Mucosa of descending colon (tissue), 3 donors: ENCODE measurements around the gene BACH2. TPM values are rescaled to one million over a fixed set of nuclear protein-coding genes. Genes with fewer than 3 reads are reported as not detected.

Source experiments
- ATAC-seq: fragments of 200-7000 bp; cut with Tn5 transposase; one replicate; pipeline ENCODE4 v1.9.1; 2020; ENCODE audit warnings: mild to moderate bottlenecking, moderate library complexity
- DNase-seq, 3 donors: peaks; one replicate each; pipeline ENCODE4 v3.0.0-alpha.2; 2020
- H3K36me3 ChIP-seq: fragments of 200-600 bp; one replicate; pipeline ENCODE4 v1.8.0; 2021; ENCODE audit warnings: low read depth, mild to moderate bottlenecking
- H3K4me1 ChIP-seq: fragments of 200-600 bp; one replicate; pipeline ENCODE4 v1.8.0; 2021; ENCODE audit warnings: low read depth, mild to moderate bottlenecking
- H3K4me3 ChIP-seq: fragments of 200-600 bp; one replicate; pipeline ENCODE4 v1.8.0; 2021; ENCODE audit warnings: mild to moderate bottlenecking
- H3K9me3 ChIP-seq: fragments of 200-600 bp; one replicate; pipeline ENCODE4 v1.8.0; 2021; ENCODE audit warnings: mild to moderate bottlenecking
- intact Hi-C, 2 donors: fragments of 100-400 bp; cut with DNase I in 1 of 2; cut with micrococcal nuclease in 1 of 2; formaldehyde crosslinking; loops; one replicate each; pipeline versions ENCODE4 v1.11.0 to v1.11.1; 2022; cut with DNase I, micrococcal nuclease
- total RNA-seq, 3 donors: library from RNA; stranded (reverse); fragmentation: NEBNext Ultra II Directional in 2 of 3; extraction: Animal tissue kit (Norgen Biotek cat#: 25700) in 2 of 3; gene quantifications; one replicate each; pipeline versions ENCODE4 v1.2.1 to v1.2.4, GENCODE V29; 2021 to 2023
- TF ChIP-seq, protein P1 (sequence below): fragments of 200-600 bp; IDR thresholded peaks from one replicate; pipeline ENCODE4 v1.8.0; 2022; ENCODE audit warnings: antibody characterized with exemption, mild to moderate bottlenecking
- donor health status: DM: no; HTN: no; CAD: no; lungs with moderate emphysema.
- donor health status: DM: no; HTN: no; CAD: no.
- donor health status: DM: no; HTN: yes; CAD: no.

BACH2 gene
- total RNA-seq, 3 donors from 2014 or later = 0.96 to 1.6 (median 1.2) TPM

DNA sequence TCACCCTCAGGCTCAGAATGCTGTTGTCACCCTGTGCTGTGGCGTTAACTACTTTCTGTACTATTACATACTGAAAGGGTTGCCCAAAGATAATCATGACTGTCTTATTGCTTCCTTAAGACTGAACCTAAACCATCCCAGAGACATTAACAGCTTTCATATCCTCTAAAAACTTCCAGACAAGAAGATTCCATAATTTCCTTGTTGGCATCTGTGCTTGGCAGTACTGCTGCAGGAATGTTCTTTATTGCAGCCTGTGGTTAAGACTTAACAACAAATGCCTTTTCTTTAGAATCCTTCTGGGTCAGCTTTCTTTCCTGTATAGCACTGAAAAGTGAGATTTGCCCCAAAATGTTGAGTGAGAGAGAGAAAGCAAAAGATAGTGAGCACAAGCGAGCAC lies 292.7 kb downstream of the BACH2 start:
- Histone ChIP-seq H3K4me3 (no peak overlapping the region), H3K36me3 (no peaks in the 10 kb centered on the region), H3K4me1 (peaks cover 9% of the 10 kb centered on the region), H3K9me3 (no peaks in the 10 kb centered on the region)
- intact Hi-C loops = no loop called here
- peak; percentile 45 for ATAC-seq
- no peak for DNase-seq
- TF ChIP-seq, protein P1, sequence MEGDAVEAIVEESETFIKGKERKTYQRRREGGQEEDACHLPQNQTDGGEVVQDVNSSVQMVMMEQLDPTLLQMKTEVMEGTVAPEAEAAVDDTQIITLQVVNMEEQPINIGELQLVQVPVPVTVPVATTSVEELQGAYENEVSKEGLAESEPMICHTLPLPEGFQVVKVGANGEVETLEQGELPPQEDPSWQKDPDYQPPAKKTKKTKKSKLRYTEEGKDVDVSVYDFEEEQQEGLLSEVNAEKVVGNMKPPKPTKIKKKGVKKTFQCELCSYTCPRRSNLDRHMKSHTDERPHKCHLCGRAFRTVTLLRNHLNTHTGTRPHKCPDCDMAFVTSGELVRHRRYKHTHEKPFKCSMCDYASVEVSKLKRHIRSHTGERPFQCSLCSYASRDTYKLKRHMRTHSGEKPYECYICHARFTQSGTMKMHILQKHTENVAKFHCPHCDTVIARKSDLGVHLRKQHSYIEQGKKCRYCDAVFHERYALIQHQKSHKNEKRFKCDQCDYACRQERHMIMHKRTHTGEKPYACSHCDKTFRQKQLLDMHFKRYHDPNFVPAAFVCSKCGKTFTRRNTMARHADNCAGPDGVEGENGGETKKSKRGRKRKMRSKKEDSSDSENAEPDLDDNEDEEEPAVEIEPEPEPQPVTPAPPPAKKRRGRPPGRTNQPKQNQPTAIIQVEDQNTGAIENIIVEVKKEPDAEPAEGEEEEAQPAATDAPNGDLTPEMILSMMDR = no peak

DNA sequence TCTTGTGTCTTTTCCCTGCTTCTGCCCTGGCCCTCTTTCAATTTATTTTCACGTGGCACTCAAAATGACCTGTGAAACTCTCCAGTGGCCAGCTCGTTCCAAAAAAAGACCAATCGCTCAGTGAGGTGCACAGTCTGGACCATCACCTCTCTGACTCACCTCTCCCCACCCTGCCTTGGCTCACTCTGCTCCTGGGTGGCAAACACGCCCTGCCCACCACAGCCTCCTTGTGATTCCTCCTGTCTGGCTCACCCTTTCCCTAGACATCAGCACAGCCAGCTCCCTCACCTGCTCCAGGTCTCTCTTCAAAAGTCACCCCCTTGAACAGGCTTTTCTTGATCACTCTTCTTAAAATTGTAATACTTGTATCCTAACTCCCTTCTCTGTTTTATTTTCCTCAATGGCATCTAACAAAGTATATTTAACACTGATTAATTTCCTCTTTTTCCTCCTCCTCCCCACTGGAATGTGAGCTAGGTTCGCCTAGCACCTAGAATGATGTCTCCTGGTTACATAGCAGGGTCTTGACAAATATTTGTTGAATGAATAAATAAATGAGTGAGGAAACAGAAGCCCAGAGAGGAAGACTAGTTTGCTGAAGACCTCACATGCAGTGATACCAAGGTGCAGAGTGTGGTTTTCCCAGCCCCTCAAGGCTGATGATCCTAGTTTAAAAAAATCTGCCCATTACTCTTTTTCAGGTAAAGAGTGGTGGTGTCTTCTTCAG lies 293.4 kb downstream of the BACH2 start:
- Histone ChIP-seq H3K4me3 (no peak overlapping the region), H3K4me1 (peaks cover 9% of the 10 kb centered on the region), H3K9me3 (no peaks in the 10 kb centered on the region), H3K36me3 (no peaks in the 10 kb centered on the region)
- TF ChIP-seq, protein P1 = no peak
- intact Hi-C loops = no loop called here
- no peak for DNase-seq
- peak; percentile 31 for ATAC-seq

DNA sequence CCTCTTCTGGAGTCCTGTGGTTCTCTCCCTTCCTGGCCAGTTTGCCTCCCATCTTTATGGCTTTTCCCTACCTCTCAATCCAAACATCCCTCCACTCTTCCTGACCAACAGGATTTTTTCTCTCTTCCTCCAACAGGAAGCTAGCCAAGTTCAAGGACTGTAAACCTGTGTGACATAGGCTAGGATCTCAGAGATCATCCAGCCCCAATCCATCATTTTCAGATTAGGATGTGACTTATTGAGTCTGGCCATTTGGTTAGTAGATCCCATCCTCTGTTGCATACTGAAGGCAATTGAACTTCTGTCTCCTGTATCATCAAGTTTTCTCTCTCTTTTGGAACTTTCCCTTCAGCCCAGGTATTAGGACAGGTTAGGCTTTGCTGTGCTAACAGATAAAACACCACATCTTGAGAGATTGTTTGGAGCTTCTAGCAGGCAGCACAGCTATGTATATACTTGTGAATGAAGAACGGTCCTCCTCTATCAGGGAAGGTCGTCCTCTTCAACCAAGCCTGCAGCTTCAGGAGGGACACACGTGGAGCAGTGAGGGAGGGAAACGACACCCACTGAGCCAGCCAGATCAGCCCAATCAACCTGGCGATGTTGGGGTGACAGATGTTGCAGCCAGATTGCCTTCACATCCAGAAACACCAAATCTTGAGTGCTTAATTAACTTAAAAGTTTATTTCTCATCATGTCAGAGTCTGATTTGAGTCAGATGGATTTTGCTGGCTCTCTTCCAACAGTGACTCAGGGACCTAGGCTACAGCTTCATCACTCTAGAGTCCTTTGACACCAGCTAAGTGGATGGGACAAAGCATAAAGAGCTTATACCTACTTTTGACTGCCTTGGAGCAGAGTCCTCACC lies 295.5 kb downstream of the BACH2 start:
- no peak for ATAC-seq
- intact Hi-C loops = no loop called here

DNA sequence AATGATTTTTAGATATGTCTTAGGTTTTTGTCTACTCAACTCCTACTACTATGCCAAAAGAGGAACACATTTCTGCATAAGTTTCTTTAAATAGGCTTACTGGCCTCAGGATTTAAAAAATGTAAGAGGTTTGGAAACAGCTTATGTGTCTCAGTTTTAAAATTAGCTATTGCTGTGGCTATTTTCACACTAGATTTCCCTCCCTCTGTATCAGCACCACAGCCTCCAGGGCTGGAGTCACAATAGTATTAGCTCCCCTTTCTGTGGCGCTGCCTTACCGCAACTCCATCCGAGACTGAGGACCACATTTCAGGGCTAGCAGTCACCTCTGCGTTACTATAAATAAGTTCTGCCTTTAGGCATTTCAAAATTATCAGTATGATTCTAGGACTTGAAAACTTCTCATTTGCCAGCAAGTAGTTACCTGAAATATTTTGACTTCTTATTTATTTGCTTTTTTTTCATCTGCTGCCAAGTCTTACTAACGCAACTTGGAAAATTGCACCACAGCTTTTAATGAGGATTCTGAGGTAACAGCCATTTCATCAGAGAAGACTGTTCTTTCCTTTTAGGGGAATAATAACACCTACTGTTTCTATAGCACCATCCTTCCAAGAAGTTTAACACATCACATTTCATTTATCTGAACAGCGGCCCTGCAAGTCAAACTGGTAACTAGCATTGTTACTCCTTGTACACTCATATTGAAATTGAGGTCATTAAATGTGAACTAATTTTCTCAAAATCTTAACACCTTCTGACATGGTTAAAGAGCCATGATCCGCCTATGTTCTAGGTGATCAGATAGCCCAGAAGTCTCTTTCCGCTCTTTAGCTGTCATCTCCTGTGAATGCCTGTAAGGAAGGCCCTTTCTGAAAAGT lies 296.5 kb downstream of the BACH2 start:
- DNase-seq = no peak
- TF ChIP-seq, protein P1 = no peak
- Histone ChIP-seq H3K4me1 (peaks cover 9% of the 10 kb centered on the region), H3K4me3 (no peak overlapping the region), H3K36me3 (no peaks in the 10 kb centered on the region), H3K9me3 (no peaks in the 10 kb centered on the region)
- no peak for ATAC-seq
- intact Hi-C loops = no loop called here

More for the DNA sequence above, 295.5 kb downstream of the BACH2 start:
- peak in 1 of 3 donors; percentile 13 for DNase-seq
- no peaks in the 10 kb centered on the region for H3K9me3 ChIP-seq
- H3K4me3 ChIP-seq = no peak overlapping the region
- no peaks in the 10 kb centered on the region for H3K36me3 ChIP-seq
- TF ChIP-seq, protein P1 = no peak
- peaks cover 9% of the 10 kb centered on the region for H3K4me1 ChIP-seq

DNA sequence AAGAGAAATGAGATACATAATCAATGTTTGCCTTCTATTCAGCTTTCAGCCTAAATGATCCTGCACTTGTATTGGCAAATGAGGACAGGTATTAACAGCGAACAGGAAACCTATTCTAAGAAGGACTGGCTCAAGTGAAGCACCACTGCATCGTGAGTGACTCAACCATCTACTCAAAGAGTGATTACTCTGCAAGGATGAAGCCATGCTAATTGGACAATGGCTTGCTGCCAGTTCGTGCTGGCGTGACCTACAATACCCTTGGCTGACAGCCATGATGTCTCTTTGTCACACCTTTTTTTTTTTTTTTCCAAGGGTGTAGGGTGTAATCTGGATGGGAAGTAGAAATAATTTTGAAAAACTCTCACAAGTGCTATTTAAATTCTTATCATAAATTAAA lies 297.5 kb downstream of the BACH2 start:
- no peaks in the 10 kb centered on the region for H3K9me3 ChIP-seq
- intact Hi-C loops = no loop called here
- peaks cover 9% of the 10 kb centered on the region for H3K4me1 ChIP-seq
- no peak overlapping the region for H3K4me3 ChIP-seq
- TF ChIP-seq, protein P1 = no peak
- no peaks in the 10 kb centered on the region for H3K36me3 ChIP-seq
- DNase-seq (peak; percentile 70 to 93 (median 82)), ATAC-seq (peak; percentile 91)
